ENCODE data around the gene CDKL1.

DNA sequence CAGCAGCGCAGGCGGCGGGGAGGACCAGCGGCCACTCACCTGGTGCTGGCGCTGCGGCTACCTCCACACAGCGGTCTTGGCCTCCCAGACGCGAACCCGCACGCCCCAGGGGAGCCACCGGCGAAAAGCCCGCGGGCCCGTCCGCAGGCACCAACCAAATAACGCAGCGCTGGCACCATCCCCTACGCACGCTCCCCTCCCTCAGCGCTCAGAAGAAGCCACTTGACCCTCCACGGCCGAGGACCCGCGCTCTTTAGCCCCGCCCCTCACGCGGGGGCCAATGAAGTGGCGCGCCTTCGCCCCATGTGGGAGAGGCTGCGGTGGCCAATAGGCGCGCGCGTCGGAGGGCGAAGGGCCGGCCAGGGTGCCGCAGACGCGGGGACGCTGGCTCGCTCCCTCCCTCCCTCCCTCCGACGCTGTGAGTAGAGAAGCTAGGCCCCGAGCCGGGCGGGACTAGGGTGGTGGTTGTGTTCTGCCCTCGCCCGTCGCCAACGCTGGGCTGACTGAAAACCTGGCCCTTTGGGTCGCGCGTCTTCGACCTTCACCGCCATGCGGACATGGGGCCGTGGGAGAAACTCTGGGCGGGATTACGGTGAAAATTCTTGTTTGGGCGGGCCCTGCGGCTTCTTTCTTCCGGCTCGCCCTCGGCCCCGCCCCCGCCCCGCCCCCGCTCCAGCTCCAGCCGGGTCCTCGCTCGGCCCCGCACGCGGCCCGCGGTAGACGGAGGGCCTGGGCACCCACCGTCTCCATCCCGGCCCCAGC is 84.5 kb downstream of the CDKL1 start, which contains the start of the genes DMAC2L and L2HGDH:
- TF ChIP-seq ZNF248 (tag by site-specific recombination; IDR thresholded peaks at IDR 0.05) (no peak), ZNF423 (tag by site-specific recombination; IDR thresholded peaks at IDR 0.05) (no peak), ZNF433 (tag by site-specific recombination; IDR thresholded peaks at IDR 0.05; ENCODE audit: low read depth) (no peak), RBAK (tag by site-specific recombination; IDR thresholded peaks at IDR 0.05) (no peak), YY1 (tag by site-specific recombination; IDR thresholded peaks at IDR 0.05) (no peak), ZNF791 (tag by site-specific recombination; IDR thresholded peaks at IDR 0.05) (no peak), ZNF426 (tag by site-specific recombination; IDR thresholded peaks at IDR 0.05) (no peak), ZNF10 (tag by site-specific recombination; IDR thresholded peaks at IDR 0.05) (0 out of 2 replicates have a peak, but pooled peaks have one; percentile 10)
- TF ChIP-seq, protein P1, sequence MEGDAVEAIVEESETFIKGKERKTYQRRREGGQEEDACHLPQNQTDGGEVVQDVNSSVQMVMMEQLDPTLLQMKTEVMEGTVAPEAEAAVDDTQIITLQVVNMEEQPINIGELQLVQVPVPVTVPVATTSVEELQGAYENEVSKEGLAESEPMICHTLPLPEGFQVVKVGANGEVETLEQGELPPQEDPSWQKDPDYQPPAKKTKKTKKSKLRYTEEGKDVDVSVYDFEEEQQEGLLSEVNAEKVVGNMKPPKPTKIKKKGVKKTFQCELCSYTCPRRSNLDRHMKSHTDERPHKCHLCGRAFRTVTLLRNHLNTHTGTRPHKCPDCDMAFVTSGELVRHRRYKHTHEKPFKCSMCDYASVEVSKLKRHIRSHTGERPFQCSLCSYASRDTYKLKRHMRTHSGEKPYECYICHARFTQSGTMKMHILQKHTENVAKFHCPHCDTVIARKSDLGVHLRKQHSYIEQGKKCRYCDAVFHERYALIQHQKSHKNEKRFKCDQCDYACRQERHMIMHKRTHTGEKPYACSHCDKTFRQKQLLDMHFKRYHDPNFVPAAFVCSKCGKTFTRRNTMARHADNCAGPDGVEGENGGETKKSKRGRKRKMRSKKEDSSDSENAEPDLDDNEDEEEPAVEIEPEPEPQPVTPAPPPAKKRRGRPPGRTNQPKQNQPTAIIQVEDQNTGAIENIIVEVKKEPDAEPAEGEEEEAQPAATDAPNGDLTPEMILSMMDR (tag by site-specific recombination; IDR thresholded peaks at IDR 0.05), result peak; percentile 96
- TF ChIP-seq, protein P2, sequence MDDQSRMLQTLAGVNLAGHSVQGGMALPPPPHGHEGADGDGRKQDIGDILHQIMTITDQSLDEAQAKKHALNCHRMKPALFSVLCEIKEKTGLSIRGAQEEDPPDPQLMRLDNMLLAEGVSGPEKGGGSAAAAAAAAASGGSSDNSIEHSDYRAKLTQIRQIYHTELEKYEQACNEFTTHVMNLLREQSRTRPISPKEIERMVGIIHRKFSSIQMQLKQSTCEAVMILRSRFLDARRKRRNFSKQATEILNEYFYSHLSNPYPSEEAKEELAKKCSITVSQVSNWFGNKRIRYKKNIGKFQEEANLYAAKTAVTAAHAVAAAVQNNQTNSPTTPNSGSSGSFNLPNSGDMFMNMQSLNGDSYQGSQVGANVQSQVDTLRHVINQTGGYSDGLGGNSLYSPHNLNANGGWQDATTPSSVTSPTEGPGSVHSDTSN (CRISPR knock-in tag; IDR thresholded peaks at IDR 0.05), result 0 out of 2 replicates have a peak, but pooled peaks have one; percentile 35
- TF ChIP-seq, protein P3, sequence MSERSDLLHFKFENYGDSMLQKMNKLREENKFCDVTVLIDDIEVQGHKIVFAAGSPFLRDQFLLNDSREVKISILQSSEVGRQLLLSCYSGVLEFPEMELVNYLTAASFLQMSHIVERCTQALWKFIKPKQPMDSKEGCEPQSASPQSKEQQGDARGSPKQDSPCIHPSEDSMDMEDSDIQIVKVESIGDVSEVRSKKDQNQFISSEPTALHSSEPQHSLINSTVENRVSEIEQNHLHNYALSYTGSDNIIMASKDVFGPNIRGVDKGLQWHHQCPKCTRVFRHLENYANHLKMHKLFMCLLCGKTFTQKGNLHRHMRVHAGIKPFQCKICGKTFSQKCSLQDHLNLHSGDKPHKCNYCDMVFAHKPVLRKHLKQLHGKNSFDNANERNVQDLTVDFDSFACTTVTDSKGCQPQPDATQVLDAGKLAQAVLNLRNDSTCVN (tag by site-specific recombination; optimal IDR thresholded peaks at IDR 0.05), result peak; percentile 97
- TF ChIP-seq, protein P4, sequence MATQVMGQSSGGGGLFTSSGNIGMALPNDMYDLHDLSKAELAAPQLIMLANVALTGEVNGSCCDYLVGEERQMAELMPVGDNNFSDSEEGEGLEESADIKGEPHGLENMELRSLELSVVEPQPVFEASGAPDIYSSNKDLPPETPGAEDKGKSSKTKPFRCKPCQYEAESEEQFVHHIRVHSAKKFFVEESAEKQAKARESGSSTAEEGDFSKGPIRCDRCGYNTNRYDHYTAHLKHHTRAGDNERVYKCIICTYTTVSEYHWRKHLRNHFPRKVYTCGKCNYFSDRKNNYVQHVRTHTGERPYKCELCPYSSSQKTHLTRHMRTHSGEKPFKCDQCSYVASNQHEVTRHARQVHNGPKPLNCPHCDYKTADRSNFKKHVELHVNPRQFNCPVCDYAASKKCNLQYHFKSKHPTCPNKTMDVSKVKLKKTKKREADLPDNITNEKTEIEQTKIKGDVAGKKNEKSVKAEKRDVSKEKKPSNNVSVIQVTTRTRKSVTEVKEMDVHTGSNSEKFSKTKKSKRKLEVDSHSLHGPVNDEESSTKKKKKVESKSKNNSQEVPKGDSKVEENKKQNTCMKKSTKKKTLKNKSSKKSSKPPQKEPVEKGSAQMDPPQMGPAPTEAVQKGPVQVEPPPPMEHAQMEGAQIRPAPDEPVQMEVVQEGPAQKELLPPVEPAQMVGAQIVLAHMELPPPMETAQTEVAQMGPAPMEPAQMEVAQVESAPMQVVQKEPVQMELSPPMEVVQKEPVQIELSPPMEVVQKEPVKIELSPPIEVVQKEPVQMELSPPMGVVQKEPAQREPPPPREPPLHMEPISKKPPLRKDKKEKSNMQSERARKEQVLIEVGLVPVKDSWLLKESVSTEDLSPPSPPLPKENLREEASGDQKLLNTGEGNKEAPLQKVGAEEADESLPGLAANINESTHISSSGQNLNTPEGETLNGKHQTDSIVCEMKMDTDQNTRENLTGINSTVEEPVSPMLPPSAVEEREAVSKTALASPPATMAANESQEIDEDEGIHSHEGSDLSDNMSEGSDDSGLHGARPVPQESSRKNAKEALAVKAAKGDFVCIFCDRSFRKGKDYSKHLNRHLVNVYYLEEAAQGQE (tag by site-specific recombination; IDR thresholded peaks at IDR 0.05), result no peak
- TF ChIP-seq, protein P5, sequence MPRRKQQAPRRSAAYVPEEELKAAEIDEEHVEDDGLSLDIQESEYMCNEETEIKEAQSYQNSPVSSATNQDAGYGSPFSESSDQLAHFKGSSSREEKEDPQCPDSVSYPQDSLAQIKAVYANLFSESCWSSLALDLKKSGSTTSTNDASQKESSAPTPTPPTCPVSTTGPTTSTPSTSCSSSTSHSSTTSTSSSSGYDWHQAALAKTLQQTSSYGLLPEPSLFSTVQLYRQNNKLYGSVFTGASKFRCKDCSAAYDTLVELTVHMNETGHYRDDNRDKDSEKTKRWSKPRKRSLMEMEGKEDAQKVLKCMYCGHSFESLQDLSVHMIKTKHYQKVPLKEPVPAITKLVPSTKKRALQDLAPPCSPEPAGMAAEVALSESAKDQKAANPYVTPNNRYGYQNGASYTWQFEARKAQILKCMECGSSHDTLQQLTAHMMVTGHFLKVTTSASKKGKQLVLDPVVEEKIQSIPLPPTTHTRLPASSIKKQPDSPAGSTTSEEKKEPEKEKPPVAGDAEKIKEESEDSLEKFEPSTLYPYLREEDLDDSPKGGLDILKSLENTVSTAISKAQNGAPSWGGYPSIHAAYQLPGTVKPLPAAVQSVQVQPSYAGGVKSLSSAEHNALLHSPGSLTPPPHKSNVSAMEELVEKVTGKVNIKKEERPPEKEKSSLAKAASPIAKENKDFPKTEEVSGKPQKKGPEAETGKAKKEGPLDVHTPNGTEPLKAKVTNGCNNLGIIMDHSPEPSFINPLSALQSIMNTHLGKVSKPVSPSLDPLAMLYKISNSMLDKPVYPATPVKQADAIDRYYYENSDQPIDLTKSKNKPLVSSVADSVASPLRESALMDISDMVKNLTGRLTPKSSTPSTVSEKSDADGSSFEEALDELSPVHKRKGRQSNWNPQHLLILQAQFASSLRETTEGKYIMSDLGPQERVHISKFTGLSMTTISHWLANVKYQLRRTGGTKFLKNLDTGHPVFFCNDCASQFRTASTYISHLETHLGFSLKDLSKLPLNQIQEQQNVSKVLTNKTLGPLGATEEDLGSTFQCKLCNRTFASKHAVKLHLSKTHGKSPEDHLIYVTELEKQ (tag by site-specific recombination; IDR thresholded peaks at IDR 0.05; ENCODE audit: borderline replicate concordance), result no peak

Data from HEK293 (cell line).